ENCODE data around the gene COL6A3. TPM values are rescaled to one million over a fixed set of nuclear protein-coding genes. Genes with fewer than 3 reads are reported as not detected.

COL6A3 gene
- total RNA-seq, 1 donor from 2014 or later, result 4.9 TPM

GRCh38 chr2:237312021-237312755 is 101.8 kb downstream of the COL6A3 start:
- Mint-ChIP-seq H3K4me3 (no peak overlapping the region), H3K4me1 (peaks cover 8% of the 10 kb centered on the region), H3K36me3 (ENCODE audit: low read depth) (no peaks in the 10 kb centered on the region)

GRCh38 chr2:237310515-237311114 is 103.3 kb downstream of the COL6A3 start:
- Mint-ChIP-seq H3K9me3 (no peaks in the 10 kb centered on the region), H3K27me3 (ENCODE audit: low read depth) (no peaks in the 10 kb centered on the region), H3K27ac (ENCODE audit: unreplicated experiment) (no peak overlapping the region), H3K36me3 (ENCODE audit: low read depth) (no peaks in the 10 kb centered on the region), H3K4me3 (no peak overlapping the region), H3K4me1 (peaks cover 8% of the 10 kb centered on the region)
- no peak for TF ChIP-seq CTCF (conservative IDR thresholded peaks at IDR 0.05)
- no peak for DNase-seq (ENCODE audit: low read depth, low spot score)

More at GRCh38 chr2:237312021-237312755, 101.8 kb downstream of the COL6A3 start:
- DNase-seq (ENCODE audit: low read depth, low spot score), result no peak
- no peaks in the 10 kb centered on the region for H3K27me3 Mint-ChIP-seq (ENCODE audit: low read depth)
- TF ChIP-seq CTCF (conservative IDR thresholded peaks at IDR 0.05), result no peak
- H3K27ac Mint-ChIP-seq (ENCODE audit: unreplicated experiment), result no peak overlapping the region
- H3K9me3 Mint-ChIP-seq, result no peaks in the 10 kb centered on the region

DNA sequence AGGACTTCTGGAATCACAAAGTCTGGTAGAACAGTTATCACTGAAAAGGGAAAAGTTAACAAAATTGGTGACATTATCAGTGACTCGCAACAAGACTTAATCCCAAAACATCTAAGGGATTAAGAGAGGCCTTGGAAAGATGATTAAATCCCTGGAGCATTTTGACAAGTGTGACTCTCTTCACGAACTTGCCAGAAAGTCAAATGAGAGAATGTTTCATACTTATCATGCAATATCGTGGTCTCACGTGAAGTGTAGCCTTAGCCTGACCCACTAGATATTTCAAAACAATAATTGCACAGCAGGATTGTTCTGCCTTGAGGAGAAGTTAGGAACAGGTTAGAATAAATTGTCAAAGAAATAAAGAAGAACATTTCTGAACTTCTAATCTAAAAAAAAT is 104.5 kb downstream of the COL6A3 start:
- Mint-ChIP-seq H3K4me3 (no peak overlapping the region), H3K27ac (ENCODE audit: unreplicated experiment) (no peak overlapping the region)

DNA sequence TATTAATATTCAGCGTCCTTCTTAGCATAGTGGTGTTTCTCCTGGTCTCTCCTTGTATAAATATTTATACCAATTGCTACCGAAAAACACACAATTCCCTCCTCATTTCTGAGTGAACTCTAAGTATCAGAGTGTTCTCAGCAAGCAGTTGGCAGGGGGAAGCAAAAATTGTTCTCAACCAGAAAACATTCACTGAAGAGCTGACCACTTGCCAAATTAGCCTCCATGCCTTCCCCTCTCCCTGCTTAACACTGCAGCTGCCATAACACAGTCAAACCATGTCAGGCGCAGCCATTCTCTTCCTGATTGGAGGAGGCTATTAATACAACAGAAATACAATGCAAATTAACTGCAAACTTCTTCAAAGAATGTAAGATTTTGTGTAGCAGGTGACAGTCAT is 105.0 kb downstream of the COL6A3 start:
- H3K27ac Mint-ChIP-seq (ENCODE audit: unreplicated experiment), result no peak overlapping the region
- H3K4me1 Mint-ChIP-seq, result no peaks in the 10 kb centered on the region
- no peaks in the 10 kb centered on the region for H3K27me3 Mint-ChIP-seq (ENCODE audit: low read depth)
- no peak overlapping the region for H3K4me3 Mint-ChIP-seq
- H3K9me3 Mint-ChIP-seq, result peaks cover 5% of the 10 kb centered on the region
- peaks cover 7% of the 10 kb centered on the region for H3K36me3 Mint-ChIP-seq (ENCODE audit: low read depth)
- no peak for DNase-seq (ENCODE audit: low read depth, low spot score)
- no peak for TF ChIP-seq CTCF (conservative IDR thresholded peaks at IDR 0.05)

More for the DNA sequence above, 104.5 kb downstream of the COL6A3 start:
- peaks cover 3% of the 10 kb centered on the region for H3K36me3 Mint-ChIP-seq (ENCODE audit: low read depth)
- H3K4me1 Mint-ChIP-seq, result no peaks in the 10 kb centered on the region
- TF ChIP-seq CTCF (conservative IDR thresholded peaks at IDR 0.05), result no peak
- no peak for DNase-seq (ENCODE audit: low read depth, low spot score)
- no peaks in the 10 kb centered on the region for H3K27me3 Mint-ChIP-seq (ENCODE audit: low read depth)
- H3K9me3 Mint-ChIP-seq, result peaks cover under 1% of the 10 kb centered on the region

DNA sequence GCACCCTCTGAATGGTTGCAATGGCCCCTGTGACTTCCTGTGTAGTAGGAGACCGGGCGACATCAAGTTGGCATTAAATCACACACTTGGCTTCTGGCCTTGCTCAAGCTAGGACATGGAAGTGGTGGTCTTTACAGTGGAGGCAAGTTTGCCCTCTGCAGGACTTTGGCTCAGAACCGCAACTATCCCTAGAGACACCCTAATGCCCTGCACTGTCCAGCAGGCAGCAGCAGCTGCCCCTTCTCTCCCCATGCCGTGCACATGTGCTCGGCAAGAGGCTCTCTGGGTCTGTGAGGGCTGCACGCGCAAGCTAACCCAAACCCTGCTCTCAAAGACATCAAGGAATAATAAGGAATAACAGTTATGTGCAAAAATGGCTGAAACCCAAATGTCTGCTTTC is 106.5 kb downstream of the COL6A3 start:
- no peak for DNase-seq (ENCODE audit: low read depth, low spot score)
- Mint-ChIP-seq H3K9me3 (peaks cover 12% of the 10 kb centered on the region), H3K4me3 (no peak overlapping the region), H3K36me3 (ENCODE audit: low read depth) (peaks cover 11% of the 10 kb centered on the region), H3K4me1 (no peaks in the 10 kb centered on the region), H3K27ac (ENCODE audit: unreplicated experiment) (no peak overlapping the region), H3K27me3 (ENCODE audit: low read depth) (no peaks in the 10 kb centered on the region)
- no peak for TF ChIP-seq CTCF (conservative IDR thresholded peaks at IDR 0.05)
